ENCODE data around the gene ZNF740.

Gene ZNF740

DNA sequence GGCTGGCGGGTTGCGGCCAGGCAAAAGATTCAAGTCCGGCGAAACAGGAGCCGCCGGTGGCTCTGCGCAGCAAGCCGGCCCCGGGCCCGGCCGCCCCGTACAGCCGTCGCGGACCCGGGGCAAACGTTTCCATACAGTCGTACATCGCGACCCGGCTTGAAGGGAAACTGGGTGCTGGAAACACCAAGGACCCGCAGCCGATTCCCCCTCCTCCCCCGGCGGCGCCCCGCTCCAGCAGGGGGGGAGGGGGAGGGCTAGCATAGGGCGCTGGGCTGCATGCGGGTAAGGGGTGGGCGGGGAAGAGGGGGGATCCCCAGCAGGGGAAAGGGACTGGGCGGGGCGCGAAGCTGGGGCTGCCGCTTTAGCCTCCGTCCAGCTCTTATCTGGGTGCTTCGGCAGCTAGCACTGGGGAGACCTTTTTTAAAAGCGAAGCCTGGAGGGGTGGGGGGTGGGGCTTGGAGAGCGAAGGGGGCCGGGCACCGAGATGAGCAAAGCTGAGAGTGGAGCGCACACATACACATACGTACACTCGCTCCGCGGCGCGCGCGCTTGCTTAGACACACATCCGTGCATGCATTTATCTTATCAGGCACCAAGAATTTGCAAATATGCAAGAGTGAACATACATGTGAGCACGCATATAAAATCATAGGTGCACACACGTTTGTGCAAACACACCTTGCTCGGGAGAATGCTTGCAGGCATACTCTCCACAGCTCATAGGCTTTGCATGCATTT lies 39.6 kb downstream of the ZNF740 start:
- DNase-seq (ENCODE audit: low read depth, low spot score) = no peak
- no peak for TF ChIP-seq SUZ12 (IDR thresholded peaks at IDR 0.05; ENCODE audit: extremely low read depth, insufficient read depth, insufficient read length)
- Histone ChIP-seq H3K4me3 (ENCODE audit: insufficient read length, low read depth) (peak overlapping the region; percentile 50), H3K9ac (ENCODE audit: insufficient read length, low read depth) (peak overlapping the region; percentile 82), H3K9me3 (ENCODE audit: insufficient read depth, low read length) (no peaks in the 10 kb centered on the region), H3K27me3 (ENCODE audit: insufficient read depth, insufficient read length) (peaks cover 26% of the 10 kb centered on the region), H3K4me1 (ENCODE audit: insufficient read depth, insufficient read length) (peaks cover 49% of the 10 kb centered on the region), H3K36me3 (ENCODE audit: insufficient read depth, insufficient read length, low read length) (peaks cover 2% of the 10 kb centered on the region)

DNA sequence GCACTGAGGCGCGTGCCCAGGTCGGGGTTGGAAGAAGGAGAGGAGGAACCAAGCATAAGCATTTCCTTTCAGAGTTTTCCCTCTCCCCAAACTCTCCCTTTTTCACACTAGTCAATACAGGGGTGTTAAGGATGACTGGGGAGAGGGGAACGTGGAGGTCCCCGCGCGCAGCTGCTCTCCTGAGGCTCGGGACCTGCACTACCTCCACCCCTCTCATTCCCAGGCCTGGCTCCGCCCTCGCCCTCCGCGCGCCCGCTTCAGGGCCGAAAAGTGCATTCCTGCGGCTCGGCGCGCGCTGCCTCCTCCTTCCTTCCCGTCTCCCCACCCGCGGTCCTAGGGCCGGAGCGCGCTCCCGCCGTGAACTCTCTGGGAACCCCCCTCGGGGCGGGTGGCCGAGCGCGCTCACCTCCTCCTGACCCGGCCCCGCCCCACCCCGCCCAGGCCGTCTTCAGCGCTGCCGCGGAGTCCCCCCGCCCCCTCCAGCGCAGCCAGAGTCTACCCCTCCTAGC lies 40.2 kb downstream of the ZNF740 start:
- Histone ChIP-seq H3K36me3 (ENCODE audit: insufficient read depth, insufficient read length, low read length) (no peaks in the 10 kb centered on the region), H3K4me1 (ENCODE audit: insufficient read depth, insufficient read length) (peaks cover 45% of the 10 kb centered on the region), H3K9me3 (ENCODE audit: insufficient read depth, low read length) (no peaks in the 10 kb centered on the region), H3K9ac (ENCODE audit: insufficient read length, low read depth) (peak overlapping the region; percentile 73), H3K27me3 (ENCODE audit: insufficient read depth, insufficient read length) (peaks cover 26% of the 10 kb centered on the region), H3K4me3 (ENCODE audit: insufficient read length, low read depth) (peak overlapping the region; percentile 50)
- TF ChIP-seq SUZ12 (IDR thresholded peaks at IDR 0.05; ENCODE audit: extremely low read depth, insufficient read depth, insufficient read length) = no peak
- no peak for TF ChIP-seq ZNF274 (IDR thresholded peaks at IDR 0.05; ENCODE audit: low read depth, low read length)
- no peak for TF ChIP-seq YY1 (IDR thresholded peaks at IDR 0.05; ENCODE audit: insufficient read depth, insufficient read length)
- peak; percentile 84 for DNase-seq (ENCODE audit: low read depth, low spot score)

DNA sequence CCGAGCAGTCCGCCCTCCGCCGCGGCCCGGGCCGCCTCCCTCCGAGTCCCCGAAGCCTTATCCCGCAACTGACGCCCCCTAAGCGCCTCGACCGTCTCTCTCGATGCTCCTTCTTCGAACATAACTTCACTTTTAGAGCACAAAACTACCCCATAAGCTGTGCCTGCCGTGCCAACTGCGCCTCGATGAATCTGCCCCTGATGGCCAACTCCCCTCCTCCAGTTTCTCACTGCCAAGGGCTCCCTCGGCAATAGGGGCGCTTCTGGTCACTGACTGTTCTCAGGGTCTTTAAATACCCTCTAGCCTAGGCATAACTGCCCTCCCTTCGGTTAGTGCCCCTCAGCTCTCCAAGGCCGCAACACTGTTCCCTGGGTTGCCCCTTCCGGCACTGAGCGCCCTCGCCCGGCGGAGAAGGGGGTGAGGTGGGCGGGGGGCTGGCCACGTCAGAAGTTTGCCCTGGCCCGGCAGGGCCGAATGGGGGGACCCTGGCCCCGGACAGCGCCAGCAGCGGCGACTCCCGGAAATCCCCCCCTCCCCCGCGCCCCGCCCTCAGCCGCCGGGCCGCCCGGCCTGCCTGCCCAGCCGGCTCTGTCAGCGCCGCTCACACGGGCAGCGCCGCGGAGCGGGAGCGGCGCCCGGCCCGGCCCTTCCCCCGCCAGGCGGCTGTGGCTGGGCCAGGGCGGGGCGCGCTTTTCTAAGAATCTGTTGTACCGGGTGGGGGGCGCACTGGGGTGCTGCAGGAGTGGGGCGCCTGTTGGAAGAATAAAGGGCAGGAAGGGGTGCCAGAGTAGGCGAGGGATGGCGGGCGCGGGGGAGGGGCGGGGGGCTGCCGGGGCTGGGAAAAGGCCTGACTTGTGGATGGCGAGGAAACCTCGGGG lies 40.9 kb downstream of the ZNF740 start:
- peaks cover 41% of the 10 kb centered on the region for H3K4me1 ChIP-seq (ENCODE audit: insufficient read depth, insufficient read length)
- peak overlapping the region; percentile 44 for H3K4me3 ChIP-seq (ENCODE audit: insufficient read length, low read depth)
- TF ChIP-seq SUZ12 (IDR thresholded peaks at IDR 0.05; ENCODE audit: extremely low read depth, insufficient read depth, insufficient read length) (no peak), YY1 (IDR thresholded peaks at IDR 0.05; ENCODE audit: insufficient read depth, insufficient read length) (no peak), ZNF274 (IDR thresholded peaks at IDR 0.05; ENCODE audit: low read depth, low read length) (no peak)
- no peak for DNase-seq (ENCODE audit: low read depth, low spot score)
- H3K36me3 ChIP-seq (ENCODE audit: insufficient read depth, insufficient read length, low read length) = no peaks in the 10 kb centered on the region
- no peaks in the 10 kb centered on the region for H3K9me3 ChIP-seq (ENCODE audit: insufficient read depth, low read length)
- H3K27me3 ChIP-seq (ENCODE audit: insufficient read depth, insufficient read length) = peaks cover 26% of the 10 kb centered on the region
- peak overlapping the region; percentile 73 for H3K9ac ChIP-seq (ENCODE audit: insufficient read length, low read depth)

DNA sequence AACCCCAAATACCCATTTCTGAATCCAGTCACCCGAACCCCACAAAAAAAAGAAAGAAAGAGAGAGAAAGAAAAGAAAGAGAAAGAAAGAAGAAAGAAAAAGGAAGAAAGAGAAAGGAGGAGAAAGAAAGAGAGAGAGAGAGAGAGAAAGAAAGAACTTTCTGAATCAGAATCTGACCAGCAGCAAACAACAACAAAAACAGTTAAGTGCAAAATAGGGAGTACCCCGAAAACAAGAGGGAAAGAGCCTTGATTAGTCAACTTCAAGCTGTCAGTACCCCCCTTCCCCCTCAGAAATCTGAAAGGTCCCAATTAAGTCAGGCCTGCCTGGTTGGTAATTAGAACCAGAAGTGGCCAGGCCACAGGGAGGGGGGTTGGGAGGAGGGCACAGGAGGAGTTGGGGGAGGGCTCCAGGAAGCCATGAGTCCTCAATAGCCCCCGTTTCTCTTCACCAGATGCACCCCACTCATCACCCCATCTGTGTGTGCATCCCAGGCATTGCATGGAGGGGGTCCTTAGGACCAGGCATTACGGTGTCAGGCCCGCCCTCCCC lies 41.7 kb downstream of the ZNF740 start:
- peak overlapping the region; percentile 21 for H3K4me3 ChIP-seq (ENCODE audit: insufficient read length, low read depth)
- H3K9me3 ChIP-seq (ENCODE audit: insufficient read depth, low read length) = no peaks in the 10 kb centered on the region
- H3K36me3 ChIP-seq (ENCODE audit: insufficient read depth, insufficient read length, low read length) = no peaks in the 10 kb centered on the region
- H3K27me3 ChIP-seq (ENCODE audit: insufficient read depth, insufficient read length) = peaks cover 26% of the 10 kb centered on the region
- peaks cover 39% of the 10 kb centered on the region for H3K4me1 ChIP-seq (ENCODE audit: insufficient read depth, insufficient read length)
- no peak for TF ChIP-seq SUZ12 (IDR thresholded peaks at IDR 0.05; ENCODE audit: extremely low read depth, insufficient read depth, insufficient read length)
- no peak for TF ChIP-seq ZNF274 (IDR thresholded peaks at IDR 0.05; ENCODE audit: low read depth, low read length)
- TF ChIP-seq YY1 (IDR thresholded peaks at IDR 0.05; ENCODE audit: insufficient read depth, insufficient read length) = no peak
- DNase-seq (ENCODE audit: low read depth, low spot score) = no peak
- no peak overlapping the region for H3K9ac ChIP-seq (ENCODE audit: insufficient read length, low read depth)

DNA sequence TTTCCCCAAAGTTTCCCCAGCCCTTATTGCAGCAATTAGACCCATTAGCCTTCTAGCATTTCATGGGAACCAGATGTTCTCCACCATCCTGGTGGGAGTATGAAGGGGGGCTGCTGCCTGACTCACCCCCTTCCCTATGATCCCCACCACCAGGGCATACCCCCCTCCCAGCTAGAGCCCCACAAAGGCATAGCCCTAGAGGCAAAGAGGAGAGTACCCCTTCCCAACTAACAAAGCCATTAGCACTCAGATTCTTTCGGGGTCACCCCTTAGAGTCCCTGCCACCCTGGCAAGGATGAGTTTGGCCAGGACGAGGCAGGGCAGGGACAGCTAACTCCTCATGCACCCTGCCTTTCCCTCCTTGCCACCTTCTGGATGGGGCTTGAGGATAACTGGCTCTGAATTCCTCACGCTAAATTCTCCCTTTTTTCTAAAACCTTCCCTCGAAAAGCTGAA lies 42.3 kb downstream of the ZNF740 start:
- Histone ChIP-seq H3K9ac (ENCODE audit: insufficient read length, low read depth) (peak overlapping the region; percentile 2), H3K9me3 (ENCODE audit: insufficient read depth, low read length) (no peaks in the 10 kb centered on the region), H3K4me3 (ENCODE audit: insufficient read length, low read depth) (no peak overlapping the region), H3K27me3 (ENCODE audit: insufficient read depth, insufficient read length) (peaks cover 26% of the 10 kb centered on the region), H3K4me1 (ENCODE audit: insufficient read depth, insufficient read length) (peaks cover 36% of the 10 kb centered on the region), H3K36me3 (ENCODE audit: insufficient read depth, insufficient read length, low read length) (no peaks in the 10 kb centered on the region)
- TF ChIP-seq YY1 (IDR thresholded peaks at IDR 0.05; ENCODE audit: insufficient read depth, insufficient read length) (no peak), SUZ12 (IDR thresholded peaks at IDR 0.05; ENCODE audit: extremely low read depth, insufficient read depth, insufficient read length) (no peak), ZNF274 (IDR thresholded peaks at IDR 0.05; ENCODE audit: low read depth, low read length) (no peak)
- no peak for DNase-seq (ENCODE audit: low read depth, low spot score)

DNA sequence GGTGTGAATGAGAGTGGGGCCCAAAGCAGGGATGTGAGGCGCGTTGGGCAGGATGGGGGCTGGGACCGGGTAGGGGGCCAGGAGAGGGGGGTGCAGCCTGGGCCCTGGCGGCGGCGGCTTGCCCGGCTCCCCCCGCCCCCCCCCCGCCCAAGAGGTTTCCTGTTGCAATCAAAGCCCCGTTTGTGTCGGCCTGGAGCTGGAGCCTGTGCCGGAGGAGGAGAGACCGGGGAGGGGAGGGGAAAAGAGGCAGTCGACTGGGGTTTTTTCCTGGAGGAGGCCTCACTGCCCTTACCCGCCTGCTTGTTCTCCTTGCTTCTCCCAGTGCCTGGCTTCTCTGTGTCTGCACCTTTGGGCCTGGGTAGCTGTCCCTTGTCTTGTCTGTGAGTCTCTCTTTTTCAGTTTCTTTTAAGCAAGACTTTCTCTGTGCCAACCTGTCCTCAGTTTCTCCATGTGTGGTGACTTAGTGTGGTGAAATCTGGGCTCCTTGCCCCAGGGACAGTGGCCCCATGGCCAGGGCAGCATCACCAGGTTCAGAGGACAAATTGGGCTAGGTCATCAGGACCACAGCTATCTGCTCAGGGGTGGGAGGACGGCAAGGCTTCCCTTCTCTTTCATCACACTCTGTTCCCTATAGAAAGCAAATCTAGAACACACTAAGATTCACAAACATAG lies 43.0 kb downstream of the ZNF740 start:
- Histone ChIP-seq H3K4me3 (ENCODE audit: insufficient read length, low read depth) (no peak overlapping the region), H3K9ac (ENCODE audit: insufficient read length, low read depth) (peak overlapping the region; percentile 65), H3K36me3 (ENCODE audit: insufficient read depth, insufficient read length, low read length) (no peaks in the 10 kb centered on the region), H3K27me3 (ENCODE audit: insufficient read depth, insufficient read length) (peaks cover 19% of the 10 kb centered on the region), H3K9me3 (ENCODE audit: insufficient read depth, low read length) (no peaks in the 10 kb centered on the region), H3K4me1 (ENCODE audit: insufficient read depth, insufficient read length) (peaks cover 32% of the 10 kb centered on the region)
- TF ChIP-seq SUZ12 (IDR thresholded peaks at IDR 0.05; ENCODE audit: extremely low read depth, insufficient read depth, insufficient read length) (no peak), ZNF274 (IDR thresholded peaks at IDR 0.05; ENCODE audit: low read depth, low read length) (no peak), YY1 (IDR thresholded peaks at IDR 0.05; ENCODE audit: insufficient read depth, insufficient read length) (no peak)
- no peak for DNase-seq (ENCODE audit: low read depth, low spot score)
